Testis (tissue), 3 donors: ENCODE results near the gene BLTP2. TPM values are rescaled to one million over a fixed set of nuclear protein-coding genes. Genes with fewer than 3 reads are reported as not detected.

Experiments
- DNase-seq: peaks from one replicate; pipeline ENCODE4 v3.0.0-alpha.2; 2019
- H3K27ac ChIP-seq, 2 donors: fragments of 200-600 bp; sonication (generic); one replicate each; pipeline ENCODE4 v1.5.1; 2019
- H3K27me3 ChIP-seq: fragments of 200-600 bp; sonication (generic); one replicate; pipeline ENCODE4 v1.5.1; 2019
- H3K36me3 ChIP-seq: fragments of 200-600 bp; sonication (generic); one replicate; pipeline ENCODE4 v1.5.1; 2017; ENCODE audit warnings: low read depth; ENCODE audit errors: missing control alignments
- H3K4me1 ChIP-seq: fragments of 200-600 bp; sonication (generic); one replicate; pipeline ENCODE4 v1.5.1; 2019
- H3K4me3 ChIP-seq, 2 donors: fragments of 200-600 bp; sonication (generic); one replicate each; pipeline ENCODE4 v1.5.1; 2017 to 2019
- H3K9me3 ChIP-seq: fragments of 200-600 bp; sonication (generic); one replicate; pipeline ENCODE4 v1.5.1; 2017
- CTCF ChIP-seq, 3 experiments: fragments of 450-650 bp in 2 of 3; fragments of 200-600 bp in 1 of 3; sonication (generic) in 1 of 3; IDR thresholded peaks; one replicate each; pipeline ENCODE4 v1.5.1; 2016 to 2019; ENCODE audit warnings: antibody characterized with exemption in 3 of 3, mild to moderate bottlenecking in 2 of 3, moderate library complexity in 1 of 3
- POLR2A ChIP-seq: fragments of 450-650 bp; IDR thresholded peaks from one replicate; pipeline ENCODE4 v1.6.1; 2017; ENCODE audit warnings: antibody characterized with exemption, mild to moderate bottlenecking, moderate library complexity
- WGBS, 2 donors: methylation state at CpG; one replicate each; pipeline ENCODE4 v1.1.5; 2018; 5-methylcytosine and 5-hydroxymethylcytosine counted together
- intact Hi-C: fragments of 100-400 bp; cut with DNase I; formaldehyde crosslinking; loops from one replicate; pipeline ENCODE4 v1.15.1; 2023; ENCODE audit warnings: low total_unique reads
- polyA plus RNA-seq: library from polyadenylated mRNA; stranded (reverse); fragments of 350-450 nt; fragmentation: Illumina TruSeq; extraction: RNeasy Lipid Tissue Mini Kit (QIAGEN cat#74804); gene quantifications from one replicate; pipeline ENCODE4 v1.2.3, GENCODE V29; 2014; ENCODE audit warnings: low read depth, low replicate concordance; ENCODE audit not compliant: insufficient read depth
- total RNA-seq, 2 donors: library from RNA; depleted of rRNA; stranded (reverse); fragments of >200 nt; gene quantifications; one replicate each; pipeline ENCODE4 v1.2.3, GENCODE V29; 2016

BLTP2 gene
- total and polyA plus RNA-seq, 3 donors from 2014 or later, result 84.7 to 147 (median 128) TPM

- H3K36me3 ChIP-seq, result no peaks in the 10 kb centered on the region
- WGBS, 2 donors, result 86 to 87% methylated on average over 7 of the region's 7 CpGs
- DNase-seq, result no peak
- no peak overlapping the region for H3K27ac ChIP-seq
- intact Hi-C loops, result no loop called here
- no peak overlapping the region for H3K4me3 ChIP-seq
- no peaks in the 10 kb centered on the region for H3K4me1 ChIP-seq
- no peaks in the 10 kb centered on the region for H3K27me3 ChIP-seq
- H3K9me3 ChIP-seq, result no peaks in the 10 kb centered on the region
- no peak for TF ChIP-seq POLR2A
- no peak for TF ChIP-seq CTCF (IDR thresholded peaks at IDR 0.05)
Measured at GRCh38 chr17:28675980-28676379, 31.0 kb upstream of the BLTP2 start.

- intact Hi-C loops, result no loop called here
- TF ChIP-seq CTCF (IDR thresholded peaks at IDR 0.05) (no peak), POLR2A (no peak)
- Histone ChIP-seq H3K4me3 (no peak overlapping the region), H3K9me3 (no peaks in the 10 kb centered on the region), H3K36me3 (no peaks in the 10 kb centered on the region), H3K4me1 (no peaks in the 10 kb centered on the region), H3K27me3 (no peaks in the 10 kb centered on the region), H3K27ac (no peak overlapping the region)
- DNase-seq, result no peak
- WGBS, 2 donors, result 87 to 90% methylated on average over 3 of the region's 3 CpGs
Measured at GRCh38 chr17:28675490-28675889, 30.5 kb upstream of the BLTP2 start.

- Histone ChIP-seq H3K4me1 (peaks cover 4% of the 10 kb centered on the region), H3K4me3 (no peak overlapping the region), H3K9me3 (no peaks in the 10 kb centered on the region), H3K27me3 (no peaks in the 10 kb centered on the region), H3K36me3 (no peaks in the 10 kb centered on the region), H3K27ac (no peak overlapping the region)
- TF ChIP-seq POLR2A (no peak), CTCF (IDR thresholded peaks at IDR 0.05) (no peak)
- no peak for DNase-seq
- intact Hi-C loops, result no loop called here
- WGBS, 2 donors, result 92 to 100% methylated on average over 1 of the region's 1 CpG
Measured at GRCh38 chr17:28669918-28670317, 25.0 kb upstream of the BLTP2 start.

GRCh38 chr17:28667870-28668269 lies 22.9 kb upstream of the BLTP2 start:
- 56 to 78% methylated on average over 1 of the region's 1 CpG for WGBS, 2 donors
- Histone ChIP-seq H3K27ac (no peak overlapping the region), H3K4me1 (peaks cover 24% of the 10 kb centered on the region)

More at GRCh38 chr17:28667870-28668269, 22.9 kb upstream of the BLTP2 start:
- TF ChIP-seq POLR2A (no peak), CTCF (IDR thresholded peaks at IDR 0.05) (no peak)
- intact Hi-C loops, result no loop called here
- Histone ChIP-seq H3K4me3 (no peak overlapping the region), H3K9me3 (no peaks in the 10 kb centered on the region), H3K27me3 (no peaks in the 10 kb centered on the region), H3K36me3 (no peaks in the 10 kb centered on the region)
- DNase-seq, result no peak
